Neuronal stem cell (in vitro differentiated cells): ENCODE measurements around the gene KLK2.

Experiments used
- DNase-seq: peaks from one replicate; pipeline ENCODE4 v3.0.0-alpha.2; 2013; ENCODE audit warnings: low spot score
- H2AFZ ChIP-seq: one replicate; pipeline ENCODE4 v1.6.1; 2013; ENCODE audit warnings: mild to moderate bottlenecking, low read length, inconsistent platforms
- H2AK5ac ChIP-seq: 2 replicates; pipeline ENCODE4 v1.6.1; 2013; ENCODE audit warnings: low read depth, mild to moderate bottlenecking, inconsistent platforms, low read length, moderate library complexity, mixed read lengths
- H2BK120ac ChIP-seq: 2 replicates; pipeline ENCODE4 v1.6.1; 2013; ENCODE audit warnings: low read depth, mild to moderate bottlenecking, inconsistent platforms, low read length, moderate library complexity, mixed read lengths
- H2BK12ac ChIP-seq: one replicate; pipeline ENCODE4 v1.6.1; 2013; ENCODE audit warnings: low read length, inconsistent platforms
- H2BK15ac ChIP-seq: 2 replicates; pipeline ENCODE4 v1.6.1; 2013; ENCODE audit warnings: mild to moderate bottlenecking, low read length, inconsistent platforms, mixed read lengths
- H2BK5ac ChIP-seq: one replicate; pipeline ENCODE4 v1.6.1; 2013; ENCODE audit warnings: inconsistent platforms, mild to moderate bottlenecking, low read length, moderate library complexity
- H3K14ac ChIP-seq: one replicate; pipeline ENCODE4 v1.6.1; 2013; ENCODE audit warnings: low read length, inconsistent platforms
- H3K18ac ChIP-seq: 2 replicates; pipeline ENCODE4 v1.6.1; 2013; ENCODE audit warnings: low read length, inconsistent platforms
- H3K23ac ChIP-seq: 2 replicates; pipeline ENCODE4 v1.6.1; 2013; ENCODE audit warnings: low read depth, mild to moderate bottlenecking, mixed read lengths, low read length, inconsistent platforms; ENCODE audit not compliant: poor library complexity
- H3K27ac ChIP-seq: replicated peaks from 3 replicates; pipeline ENCODE4 v1.5.1; 2013; ENCODE audit warnings: low read length, inconsistent platforms
- H3K27me3 ChIP-seq, 3 experiments: 2 replicates each; pipeline ENCODE4 v1.6.1; 2013; ENCODE audit warnings: low read length in 3 of 3, mild to moderate bottlenecking in 2 of 3, inconsistent platforms in 1 of 3, low read depth in 1 of 3, mixed read lengths in 1 of 3, moderate library complexity in 1 of 3; ENCODE audit not compliant: control insufficient read depth in 3 of 3, insufficient read depth in 3 of 3
- H3K36me3 ChIP-seq, 2 donors: replicated peaks in 1 of 2; 2 replicates each; pipeline ENCODE4 v1.6.1; 2013; ENCODE audit warnings: low read length in 2 of 2; ENCODE audit not compliant: control insufficient read depth in 2 of 2, insufficient read depth in 2 of 2
- H3K4ac ChIP-seq: 2 replicates; pipeline ENCODE4 v1.6.1; 2013; ENCODE audit warnings: inconsistent platforms, mild to moderate bottlenecking, low read length, moderate library complexity
- H3K4me1 ChIP-seq, 2 donors: 1 replicate in 1 of 2; 2 replicates in 1 of 2; pipeline ENCODE4 v1.6.1; 2013; ENCODE audit warnings: low read length in 2 of 2, low read depth in 1 of 2; ENCODE audit not compliant: control insufficient read depth in 2 of 2, insufficient read depth in 1 of 2
- H3K4me2 ChIP-seq: one replicate; pipeline ENCODE4 v1.6.1; 2013; ENCODE audit warnings: mild to moderate bottlenecking, low read length, inconsistent platforms; ENCODE audit not compliant: insufficient read depth, poor library complexity, severe bottlenecking
- H3K4me3 ChIP-seq, 2 donors: 2 replicates each; pipeline ENCODE4 v1.5.1; 2013; ENCODE audit warnings: low read length in 2 of 2, mild to moderate bottlenecking in 2 of 2, inconsistent platforms in 1 of 2, moderate library complexity in 1 of 2
- H3K79me1 ChIP-seq: one replicate; pipeline ENCODE4 v1.6.1; 2013; ENCODE audit warnings: low read depth, mild to moderate bottlenecking, inconsistent platforms, low read length, moderate library complexity
- H3K9ac ChIP-seq: one replicate; pipeline ENCODE4 v1.6.1; 2013; ENCODE audit warnings: mild to moderate bottlenecking, low read depth, low read length, inconsistent platforms; ENCODE audit not compliant: poor library complexity
- H3K9me3 ChIP-seq, 2 donors: replicated peaks in 1 of 2; 2 replicates each; pipeline versions ENCODE3 to v1.6.1; 2013; ENCODE audit warnings: low read length in 2 of 2, mild to moderate bottlenecking in 2 of 2, inconsistent platforms in 1 of 2, low read depth in 1 of 2, mixed read lengths in 1 of 2, moderate library complexity in 1 of 2; ENCODE audit not compliant: control insufficient read depth in 2 of 2, insufficient read depth in 1 of 2
- H4K8ac ChIP-seq: one replicate; pipeline ENCODE4 v1.6.1; 2013; ENCODE audit warnings: low read depth, mild to moderate bottlenecking, inconsistent platforms, low read length, moderate library complexity
- H4K91ac ChIP-seq: one replicate; pipeline ENCODE4 v1.6.1; 2013; ENCODE audit warnings: low read length, low read depth, mild to moderate bottlenecking, inconsistent platforms; ENCODE audit not compliant: poor library complexity
- WGBS, 2 donors: extraction: QIAGEN DNeasy Blood & Tissue Kit; methylation state at CpG; one replicate each; pipeline ENCODE4 v1.1.7; 2013; ENCODE audit warnings: missing lambda C conversion rate in 2 of 2, mixed read lengths in 1 of 2; ENCODE audit not compliant: insufficient read length in 2 of 2, insufficient replicate concordance in 1 of 2; ENCODE audit errors: extremely low coverage in 2 of 2; 5-methylcytosine and 5-hydroxymethylcytosine counted together

The KLK2 gene

DNA sequence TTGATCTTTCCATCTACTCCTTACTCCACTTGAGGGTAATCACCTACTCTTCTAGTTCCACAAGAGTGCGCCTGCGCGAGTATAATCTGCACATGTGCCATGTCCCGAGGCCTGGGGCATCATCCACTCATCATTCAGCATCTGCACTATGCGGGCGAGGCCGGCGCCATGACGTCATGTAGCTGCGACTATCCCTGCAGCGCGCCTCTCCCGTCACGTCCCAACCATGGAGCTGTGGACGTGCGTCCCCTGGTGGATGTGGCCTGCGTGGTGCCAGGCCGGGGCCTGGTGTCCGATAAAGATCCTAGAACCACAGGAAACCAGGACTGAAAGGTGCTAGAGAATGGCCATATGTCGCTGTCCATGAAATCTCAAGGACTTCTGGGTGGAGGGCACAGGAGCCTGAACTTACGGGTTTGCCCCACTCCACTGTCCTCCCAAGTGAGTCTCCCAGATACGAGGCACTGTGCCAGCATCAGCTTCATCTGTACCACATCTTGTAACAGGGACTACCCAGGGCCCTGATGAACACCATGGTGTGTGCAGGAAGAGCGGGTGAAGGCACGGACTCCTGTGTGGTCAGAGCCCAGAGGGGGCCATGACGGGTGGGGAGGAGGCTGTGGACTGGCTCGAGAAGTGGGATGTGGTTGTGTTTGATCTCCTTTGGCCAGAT is 2.7 kb upstream of the KLK2 start:
- H2BK15ac ChIP-seq: no peak overlapping the region
- H3K9ac ChIP-seq: no peak overlapping the region
- H3K4me2 ChIP-seq: no peak overlapping the region
- no peak overlapping the region for H3K4me3 ChIP-seq
- no peaks in the 10 kb centered on the region for H3K79me1 ChIP-seq
- no peaks in the 10 kb centered on the region for H3K36me3 ChIP-seq
- H4K8ac ChIP-seq: no peak overlapping the region
- H2BK120ac ChIP-seq: no peak overlapping the region
- peaks cover 0 to 63% (median 3%) of the 10 kb centered on the region in 3 experiments for H3K27me3 ChIP-seq
- no peak overlapping the region for H2BK5ac ChIP-seq
- no CpG with 5 or more reads among the region's 26 CpGs for WGBS, 2 donors
- H2AK5ac ChIP-seq: no peak overlapping the region
- no peak overlapping the region for H2BK12ac ChIP-seq
- peak overlapping the region; percentile 83 for H3K23ac ChIP-seq
- no peak overlapping the region for H4K91ac ChIP-seq
- H3K14ac ChIP-seq: no peak overlapping the region
- DNase-seq: no peak
- no peak overlapping the region for H2AFZ ChIP-seq
- H3K4ac ChIP-seq: no peak overlapping the region
- H3K18ac ChIP-seq: no peak overlapping the region
- H3K27ac ChIP-seq: no peak overlapping the region
- peaks cover 0 to 1% of the 10 kb centered on the region in 2 donors for H3K4me1 ChIP-seq
- no peaks in the 10 kb centered on the region for H3K9me3 ChIP-seq

DNA sequence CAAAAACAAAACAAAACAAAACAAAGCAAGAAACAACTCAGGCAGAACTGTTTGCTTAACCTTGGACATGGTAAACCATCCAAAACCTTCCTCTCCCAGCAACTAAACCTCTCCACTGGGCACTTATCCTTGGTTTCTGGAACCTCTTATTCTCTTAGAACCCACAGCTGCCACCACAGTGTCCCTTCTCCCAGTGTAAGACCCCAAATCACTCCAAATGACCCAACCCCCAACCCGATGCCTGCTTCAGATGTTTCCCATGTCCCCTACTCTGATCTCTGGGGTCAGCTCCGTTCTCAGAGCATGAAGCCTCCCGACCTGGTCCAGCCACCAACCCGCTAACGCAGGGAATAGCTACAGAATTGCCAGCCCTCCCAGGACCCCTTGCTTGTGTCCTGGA is 972 bp downstream of the KLK2 start:
- H3K4ac ChIP-seq: no peak overlapping the region
- H3K18ac ChIP-seq: no peak overlapping the region
- no peak overlapping the region for H2AFZ ChIP-seq
- H3K4me3 ChIP-seq: no peak overlapping the region
- no peak overlapping the region for H3K9ac ChIP-seq
- no peak overlapping the region for H2BK15ac ChIP-seq
- H3K14ac ChIP-seq: no peak overlapping the region
- H2BK12ac ChIP-seq: no peak overlapping the region
- no peak overlapping the region for H3K23ac ChIP-seq
- H3K27me3 ChIP-seq: peaks cover 0 to 79% (median 3%) of the 10 kb centered on the region in 3 experiments
- no peaks in the 10 kb centered on the region for H3K36me3 ChIP-seq
- no peaks in the 10 kb centered on the region for H3K79me1 ChIP-seq
- no peak overlapping the region for H2BK120ac ChIP-seq
- H3K27ac ChIP-seq: no peak overlapping the region
- H3K4me2 ChIP-seq: no peak overlapping the region
- WGBS, 2 donors: no CpG with 5 or more reads among the region's 5 CpGs
- H3K4me1 ChIP-seq: no peaks in the 10 kb centered on the region
- no peak for DNase-seq
- no peak overlapping the region for H4K91ac ChIP-seq
- no peak overlapping the region for H2AK5ac ChIP-seq
- no peak overlapping the region for H4K8ac ChIP-seq
- H3K9me3 ChIP-seq: no peaks in the 10 kb centered on the region
- H2BK5ac ChIP-seq: no peak overlapping the region

DNA sequence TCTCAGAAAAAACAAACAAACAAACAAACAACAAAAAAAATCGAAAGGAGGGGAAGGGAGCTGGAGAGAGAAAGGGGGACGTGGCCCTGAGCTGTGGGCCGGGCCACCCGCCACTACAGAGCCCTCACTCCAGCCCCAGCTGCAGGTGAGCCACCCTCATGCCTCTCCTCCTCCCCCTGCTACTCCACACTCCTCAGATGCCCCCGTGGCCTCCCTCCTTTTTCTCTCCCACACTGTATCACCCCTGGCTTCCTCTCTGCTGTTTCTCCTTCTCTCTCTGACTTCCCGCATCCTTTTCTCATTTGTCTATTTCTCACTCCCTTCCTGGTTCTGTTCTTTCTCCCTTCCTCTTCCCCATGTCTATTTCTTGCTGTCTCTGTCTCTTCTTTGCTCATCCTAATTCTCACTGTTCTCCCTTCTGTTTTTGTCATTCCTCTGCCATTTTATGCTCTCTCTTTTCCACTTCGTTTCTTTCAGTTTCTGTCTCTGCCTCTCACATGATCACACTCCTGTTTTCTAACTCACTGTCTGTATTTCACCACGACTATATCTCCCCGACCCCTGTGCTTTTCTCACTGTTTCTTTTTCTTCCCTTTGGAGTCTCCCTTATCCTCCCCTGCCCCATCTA is 2.7 kb downstream of the KLK2 start:
- Histone ChIP-seq H3K18ac (no peak overlapping the region), H4K8ac (no peak overlapping the region), H3K36me3 (no peaks in the 10 kb centered on the region), H2BK15ac (no peak overlapping the region), H3K9me3 (no peaks in the 10 kb centered on the region), H2BK5ac (no peak overlapping the region), H3K4me2 (no peak overlapping the region), H3K4me3 (no peak overlapping the region), H3K9ac (no peak overlapping the region), H3K23ac (no peak overlapping the region), H3K79me1 (no peaks in the 10 kb centered on the region), H2BK12ac (no peak overlapping the region), H3K14ac (no peak overlapping the region), H2BK120ac (no peak overlapping the region), H2AFZ (no peak overlapping the region), H3K27me3 (peaks cover 0 to 63% (median 3%) of the 10 kb centered on the region in 3 experiments), H4K91ac (no peak overlapping the region), H3K27ac (no peak overlapping the region), H2AK5ac (no peak overlapping the region), H3K4ac (no peak overlapping the region), H3K4me1 (no peaks in the 10 kb centered on the region)
- DNase-seq: no peak
- no CpG with 5 or more reads among the region's 9 CpGs for WGBS, 2 donors

- Histone ChIP-seq H2BK12ac (no peak overlapping the region), H3K4ac (no peak overlapping the region), H2BK120ac (no peak overlapping the region), H3K27me3 (peaks cover 0 to 59% (median 3%) of the 10 kb centered on the region in 3 experiments), H3K9me3 (no peaks in the 10 kb centered on the region), H2BK15ac (no peak overlapping the region), H4K8ac (no peak overlapping the region), H2BK5ac (no peak overlapping the region), H3K4me2 (no peak overlapping the region), H3K9ac (no peak overlapping the region), H2AFZ (no peak overlapping the region), H3K36me3 (no peaks in the 10 kb centered on the region), H3K14ac (no peak overlapping the region), H3K79me1 (no peaks in the 10 kb centered on the region), H3K18ac (peak overlapping the region; percentile 23), H3K4me1 (no peaks in the 10 kb centered on the region), H4K91ac (no peak overlapping the region), H2AK5ac (no peak overlapping the region), H3K27ac (no peak overlapping the region), H3K23ac (no peak overlapping the region), H3K4me3 (no peak overlapping the region)
- WGBS, 2 donors: no CpG with 5 or more reads among the region's 7 CpGs
- DNase-seq: no peak
Measured at GRCh38 chr19:50876456-50876855, 3.2 kb downstream of the KLK2 start.
